Measurements from ENCODE around the gene DDX47.

DDX47 gene

DNA sequence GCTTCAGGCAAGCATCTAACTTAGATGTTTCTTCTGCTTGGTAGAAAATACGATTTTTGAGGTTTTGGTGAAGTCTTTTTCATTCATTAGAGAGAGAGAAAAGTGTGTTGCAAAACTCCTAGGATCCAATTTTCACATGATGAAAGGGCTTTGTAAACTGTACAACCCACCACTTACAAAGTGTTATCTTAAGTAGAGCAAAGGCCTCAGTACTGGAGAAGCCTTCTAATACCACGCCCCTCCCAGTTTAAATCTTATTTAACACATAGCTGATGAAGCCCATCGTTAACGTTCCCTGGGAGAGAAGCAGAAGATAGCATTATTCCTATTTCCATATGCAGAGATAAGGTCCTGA lies 26.8 kb upstream of the DDX47 start:
- Histone ChIP-seq H3K27ac (ENCODE audit: low read depth in 2 of 2, low read length in 2 of 2) (peak overlapping the region; percentile 81 to 88), H3K4me3 (ENCODE audit: low read length in 2 of 2) (peak overlapping the region; percentile 62 to 82), H3K4me1 (ENCODE audit: control insufficient read depth in 2 of 2, insufficient read depth in 2 of 2, low read length in 2 of 2) (peaks cover 16 to 22% of the 10 kb centered on the region in 2 donors)

DNA sequence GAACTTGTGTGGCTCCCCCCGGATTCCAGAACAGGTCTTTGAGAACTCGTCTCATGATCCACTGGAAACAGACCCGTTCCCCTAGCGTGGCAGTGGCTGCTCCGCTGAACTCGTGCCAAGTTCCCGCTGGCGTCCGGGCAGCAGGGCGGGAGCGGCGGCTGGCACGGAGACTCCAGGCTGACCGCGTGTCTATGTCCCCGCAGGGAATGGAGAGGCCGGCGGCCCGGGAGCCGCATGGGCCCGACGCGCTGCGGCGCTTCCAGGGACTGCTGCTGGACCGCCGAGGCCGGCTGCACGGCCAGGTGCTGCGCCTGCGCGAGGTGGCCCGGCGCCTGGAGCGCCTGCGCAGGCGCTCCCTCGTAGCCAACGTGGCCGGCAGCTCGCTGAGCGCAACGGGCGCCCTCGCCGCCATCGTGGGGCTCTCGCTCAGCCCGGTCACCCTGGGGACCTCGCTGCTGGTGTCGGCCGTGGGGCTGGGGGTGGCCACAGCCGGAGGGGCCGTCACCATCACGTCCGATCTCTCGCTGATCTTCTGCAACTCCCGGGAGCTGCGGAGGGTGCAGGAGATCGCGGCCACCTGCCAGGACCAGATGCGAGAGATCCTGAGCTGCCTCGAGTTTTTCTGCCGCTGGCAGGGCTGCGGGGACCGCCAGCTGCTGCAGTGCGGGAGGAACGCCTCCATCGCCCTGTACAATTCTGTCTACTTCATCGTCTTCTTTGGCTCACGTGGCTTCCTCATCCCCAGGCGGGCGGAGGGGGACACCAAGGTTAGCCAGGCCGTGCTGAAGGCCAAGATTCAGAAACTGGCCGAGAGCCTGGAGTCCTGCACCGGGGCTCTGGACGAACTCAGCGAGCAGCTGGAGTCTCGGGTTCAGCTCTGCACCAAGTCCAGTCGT lies 26.2 kb upstream of the DDX47 start:
- Histone ChIP-seq H3K4me1 (ENCODE audit: control insufficient read depth in 2 of 2, insufficient read depth in 2 of 2, low read length in 2 of 2) (peaks cover 16 to 27% of the 10 kb centered on the region in 2 donors), H3K9ac (ENCODE audit: low read depth in 1 of 2, low read length in 2 of 2) (peak overlapping the region; percentile 80 to 83), H3K36me3 (ENCODE audit: control insufficient read depth in 2 of 2, insufficient read depth in 2 of 2, low read length in 2 of 2) (no peaks in the 10 kb centered on the region)

More for the DNA sequence above, 26.8 kb upstream of the DDX47 start:
- H3K36me3 ChIP-seq (ENCODE audit: control insufficient read depth in 2 of 2, insufficient read depth in 2 of 2, low read length in 2 of 2): no peaks in the 10 kb centered on the region
- H3K9me3 ChIP-seq (ENCODE audit: control insufficient read depth in 2 of 2, low read length in 2 of 2): no peaks in the 10 kb centered on the region
- no peaks in the 10 kb centered on the region for H3K27me3 ChIP-seq (ENCODE audit: control insufficient read depth in 2 of 2, insufficient read depth in 2 of 2, low read length in 2 of 2)
- H3K9ac ChIP-seq (ENCODE audit: low read depth in 1 of 2, low read length in 2 of 2): peak overlapping the region; percentile 80 to 83

DNA sequence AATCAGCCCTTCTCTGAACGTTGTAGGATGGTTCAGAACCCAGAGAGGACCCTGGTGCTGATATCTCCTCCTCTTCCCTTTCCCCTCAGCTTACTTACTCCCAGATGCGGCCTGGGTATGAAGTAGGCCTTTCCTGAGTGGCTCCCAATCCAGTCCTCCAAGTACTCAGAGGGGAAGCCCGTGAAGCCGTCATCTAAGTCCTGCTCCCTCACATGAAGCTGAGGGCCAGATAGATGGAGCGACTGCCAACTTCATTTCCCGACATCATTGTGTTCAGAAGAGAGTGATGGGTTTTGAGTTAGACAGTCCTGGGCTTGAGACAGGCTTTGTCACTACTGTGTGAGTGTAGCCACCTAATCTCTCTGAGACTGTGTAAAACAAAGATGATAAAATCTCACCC lies 25.0 kb upstream of the DDX47 start:
- peaks cover 21 to 32% of the 10 kb centered on the region in 2 donors for H3K4me1 ChIP-seq (ENCODE audit: control insufficient read depth in 2 of 2, insufficient read depth in 2 of 2, low read length in 2 of 2)
- H3K27ac ChIP-seq (ENCODE audit: low read depth in 2 of 2, low read length in 2 of 2): peak overlapping the region in 1 of 2 donors; percentile 88
- no peaks in the 10 kb centered on the region for H3K27me3 ChIP-seq (ENCODE audit: control insufficient read depth in 2 of 2, insufficient read depth in 2 of 2, low read length in 2 of 2)
- H3K9ac ChIP-seq (ENCODE audit: low read depth in 1 of 2, low read length in 2 of 2): peak overlapping the region; percentile 2 to 83
- no peaks in the 10 kb centered on the region for H3K9me3 ChIP-seq (ENCODE audit: control insufficient read depth in 2 of 2, low read length in 2 of 2)
- H3K36me3 ChIP-seq (ENCODE audit: control insufficient read depth in 2 of 2, insufficient read depth in 2 of 2, low read length in 2 of 2): no peaks in the 10 kb centered on the region
- no peak overlapping the region for H3K4me3 ChIP-seq (ENCODE audit: low read length in 2 of 2)

More for the DNA sequence above, 26.2 kb upstream of the DDX47 start:
- Histone ChIP-seq H3K27ac (ENCODE audit: low read depth in 2 of 2, low read length in 2 of 2) (peak overlapping the region; percentile 81 to 88), H3K9me3 (ENCODE audit: control insufficient read depth in 2 of 2, low read length in 2 of 2) (no peaks in the 10 kb centered on the region), H3K4me3 (ENCODE audit: low read length in 2 of 2) (peak overlapping the region; percentile 62 to 82), H3K27me3 (ENCODE audit: control insufficient read depth in 2 of 2, insufficient read depth in 2 of 2, low read length in 2 of 2) (no peaks in the 10 kb centered on the region)

DNA sequence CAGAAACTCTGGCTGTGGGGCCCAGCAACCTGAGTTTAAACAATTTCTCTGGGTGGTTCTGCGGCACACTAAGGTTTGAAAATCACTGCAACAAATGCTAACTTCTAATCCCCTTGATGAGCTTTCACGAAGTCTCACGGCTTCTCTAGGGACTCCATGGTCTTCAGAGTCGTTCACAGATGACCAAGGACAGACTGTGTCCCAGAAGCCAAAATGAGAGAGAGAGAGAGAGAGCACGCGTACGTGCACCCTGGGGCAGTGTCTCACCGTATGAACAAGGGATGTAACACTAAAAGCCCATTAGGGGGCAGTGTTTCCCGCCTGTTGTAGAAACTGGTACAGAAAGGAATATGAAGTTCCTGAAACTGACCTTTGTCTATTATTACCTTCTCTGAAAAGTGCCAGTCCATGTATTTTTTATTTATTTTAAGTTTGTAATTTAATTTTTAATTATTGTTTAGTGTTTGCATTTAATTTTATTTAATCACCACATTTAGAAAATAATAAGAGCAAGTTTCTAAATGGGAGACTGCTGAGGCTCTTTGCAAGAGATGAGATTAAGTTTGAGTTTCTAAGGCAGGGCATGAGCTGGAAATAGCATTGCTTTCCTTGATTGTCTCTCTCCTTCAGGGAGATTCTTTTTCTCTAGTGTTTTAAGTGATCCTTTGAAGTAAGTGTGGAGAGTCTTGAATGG lies 24.3 kb upstream of the DDX47 start:
- H3K4me3 ChIP-seq (ENCODE audit: low read length in 2 of 2): no peak overlapping the region
- H3K27ac ChIP-seq (ENCODE audit: low read depth in 2 of 2, low read length in 2 of 2): no peak overlapping the region
- H3K9me3 ChIP-seq (ENCODE audit: control insufficient read depth in 2 of 2, low read length in 2 of 2): no peaks in the 10 kb centered on the region
- no peaks in the 10 kb centered on the region for H3K27me3 ChIP-seq (ENCODE audit: control insufficient read depth in 2 of 2, insufficient read depth in 2 of 2, low read length in 2 of 2)
- H3K9ac ChIP-seq (ENCODE audit: low read depth in 1 of 2, low read length in 2 of 2): peak overlapping the region in 1 of 2 donors; percentile 16
- H3K36me3 ChIP-seq (ENCODE audit: control insufficient read depth in 2 of 2, insufficient read depth in 2 of 2, low read length in 2 of 2): no peaks in the 10 kb centered on the region
- H3K4me1 ChIP-seq (ENCODE audit: control insufficient read depth in 2 of 2, insufficient read depth in 2 of 2, low read length in 2 of 2): peaks cover 21 to 33% of the 10 kb centered on the region in 2 donors

DNA sequence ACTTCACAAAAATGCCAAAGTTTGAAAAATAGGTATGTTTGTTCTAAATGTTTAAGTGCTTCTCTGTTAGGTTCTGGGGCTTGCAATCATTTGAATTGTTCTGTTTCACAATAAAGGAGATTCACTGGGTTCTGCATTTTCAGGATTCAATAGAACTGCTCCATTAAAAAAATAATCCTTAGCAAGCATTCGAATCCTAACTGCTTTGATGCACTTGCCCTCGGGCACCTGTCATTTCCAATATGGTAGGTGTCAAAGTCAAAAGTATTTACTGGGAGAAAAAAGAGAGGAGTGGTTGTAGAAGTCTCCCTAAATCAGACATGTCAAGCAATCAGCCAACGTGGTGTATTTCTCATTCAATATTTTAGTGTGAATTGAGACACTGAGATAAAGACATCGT lies 22.2 kb upstream of the DDX47 start:
- H3K27me3 ChIP-seq (ENCODE audit: control insufficient read depth in 2 of 2, insufficient read depth in 2 of 2, low read length in 2 of 2): no peaks in the 10 kb centered on the region
- no peaks in the 10 kb centered on the region for H3K9me3 ChIP-seq (ENCODE audit: control insufficient read depth in 2 of 2, low read length in 2 of 2)
- peaks cover 21 to 34% of the 10 kb centered on the region in 2 donors for H3K4me1 ChIP-seq (ENCODE audit: control insufficient read depth in 2 of 2, insufficient read depth in 2 of 2, low read length in 2 of 2)
- no peak overlapping the region for H3K4me3 ChIP-seq (ENCODE audit: low read length in 2 of 2)
- H3K36me3 ChIP-seq (ENCODE audit: control insufficient read depth in 2 of 2, insufficient read depth in 2 of 2, low read length in 2 of 2): no peaks in the 10 kb centered on the region
- H3K27ac ChIP-seq (ENCODE audit: low read depth in 2 of 2, low read length in 2 of 2): no peak overlapping the region
- no peak overlapping the region for H3K9ac ChIP-seq (ENCODE audit: low read depth in 1 of 2, low read length in 2 of 2)

DNA sequence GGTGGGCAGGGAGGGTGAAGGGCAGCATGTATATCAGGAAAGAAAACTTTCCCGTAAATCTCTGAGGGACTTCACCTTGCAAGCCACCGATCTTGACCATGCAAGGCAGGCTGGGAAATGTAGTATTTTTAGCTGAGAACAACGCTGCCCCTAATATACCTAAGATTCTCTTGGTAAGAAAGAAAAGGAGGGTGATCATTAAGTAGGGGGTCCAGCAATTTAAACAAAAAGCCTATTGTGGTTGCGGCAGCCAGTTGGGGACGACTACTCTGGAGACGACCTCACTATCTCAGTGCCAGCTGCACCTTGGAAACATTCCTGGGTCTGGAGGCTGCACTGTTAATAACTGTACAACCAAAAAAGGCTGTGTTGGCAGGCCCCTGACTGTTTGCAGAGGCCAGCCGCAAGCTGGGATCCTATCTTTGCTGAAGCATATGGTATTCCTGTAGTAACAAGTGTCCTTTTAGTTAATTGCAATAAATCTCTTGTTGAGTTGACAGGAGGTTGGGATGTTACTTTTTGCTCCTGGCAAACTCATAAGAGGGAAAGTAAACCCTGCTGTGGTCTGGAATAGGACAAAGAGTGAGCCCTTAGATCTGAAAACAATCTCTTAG lies 21.3 kb upstream of the DDX47 start:
- H3K36me3 ChIP-seq (ENCODE audit: control insufficient read depth in 2 of 2, insufficient read depth in 2 of 2, low read length in 2 of 2): no peaks in the 10 kb centered on the region
- peak overlapping the region; percentile 2 to 12 for H3K4me3 ChIP-seq (ENCODE audit: low read length in 2 of 2)
- no peaks in the 10 kb centered on the region for H3K9me3 ChIP-seq (ENCODE audit: control insufficient read depth in 2 of 2, low read length in 2 of 2)
- H3K27ac ChIP-seq (ENCODE audit: low read depth in 2 of 2, low read length in 2 of 2): no peak overlapping the region
- H3K27me3 ChIP-seq (ENCODE audit: control insufficient read depth in 2 of 2, insufficient read depth in 2 of 2, low read length in 2 of 2): no peaks in the 10 kb centered on the region
- peaks cover 18 to 34% of the 10 kb centered on the region in 2 donors for H3K4me1 ChIP-seq (ENCODE audit: control insufficient read depth in 2 of 2, insufficient read depth in 2 of 2, low read length in 2 of 2)
- H3K9ac ChIP-seq (ENCODE audit: low read depth in 1 of 2, low read length in 2 of 2): peak overlapping the region in 1 of 2 donors; percentile 0

DNA sequence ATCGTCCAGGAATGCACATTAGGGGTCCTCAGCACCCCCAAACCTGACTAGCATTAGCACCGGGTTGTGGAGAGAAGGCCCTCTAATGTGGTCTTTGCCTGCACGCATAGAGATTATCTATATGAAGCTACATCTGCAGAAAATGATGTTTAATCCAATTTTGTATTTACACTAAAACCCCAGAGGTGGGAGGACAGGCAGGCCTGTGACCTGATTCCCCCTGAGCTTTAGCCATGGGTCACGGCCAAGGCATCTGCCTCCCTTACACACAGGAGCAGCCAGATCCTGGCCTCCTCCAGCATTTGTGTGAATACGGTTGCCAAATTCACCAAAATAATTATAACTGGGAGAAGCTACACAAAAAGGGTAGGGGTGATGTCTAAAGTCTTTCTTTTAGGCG lies 20.7 kb upstream of the DDX47 start:
- H3K27ac ChIP-seq (ENCODE audit: low read depth in 2 of 2, low read length in 2 of 2): no peak overlapping the region
- no peaks in the 10 kb centered on the region for H3K36me3 ChIP-seq (ENCODE audit: control insufficient read depth in 2 of 2, insufficient read depth in 2 of 2, low read length in 2 of 2)
- no peaks in the 10 kb centered on the region for H3K9me3 ChIP-seq (ENCODE audit: control insufficient read depth in 2 of 2, low read length in 2 of 2)
- H3K4me3 ChIP-seq (ENCODE audit: low read length in 2 of 2): no peak overlapping the region
- H3K9ac ChIP-seq (ENCODE audit: low read depth in 1 of 2, low read length in 2 of 2): no peak overlapping the region
- peaks cover 13 to 29% of the 10 kb centered on the region in 2 donors for H3K4me1 ChIP-seq (ENCODE audit: control insufficient read depth in 2 of 2, insufficient read depth in 2 of 2, low read length in 2 of 2)
- H3K27me3 ChIP-seq (ENCODE audit: control insufficient read depth in 2 of 2, insufficient read depth in 2 of 2, low read length in 2 of 2): no peaks in the 10 kb centered on the region

DNA sequence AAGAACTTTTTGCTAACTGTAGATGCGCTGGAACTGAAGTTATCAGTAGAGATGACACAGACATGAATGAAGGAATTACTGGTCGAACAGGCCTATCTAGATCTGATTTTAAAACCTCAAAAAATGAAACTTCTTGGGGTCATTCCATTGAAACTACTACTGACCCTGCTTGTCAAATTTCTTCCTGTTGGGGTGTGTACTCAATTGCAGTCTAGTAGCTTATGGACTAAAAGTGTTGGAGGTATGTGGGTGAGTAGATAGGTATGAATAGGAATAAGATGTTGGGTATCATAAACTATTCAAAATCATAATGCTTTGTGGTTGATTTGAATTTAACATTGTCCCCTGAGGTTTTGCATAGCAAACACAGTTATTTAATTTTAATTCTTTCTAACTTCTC lies 18.5 kb upstream of the DDX47 start:
- no peak overlapping the region for H3K4me3 ChIP-seq (ENCODE audit: low read length in 2 of 2)
- peaks cover 5 to 12% of the 10 kb centered on the region in 2 donors for H3K4me1 ChIP-seq (ENCODE audit: control insufficient read depth in 2 of 2, insufficient read depth in 2 of 2, low read length in 2 of 2)
- no peaks in the 10 kb centered on the region for H3K36me3 ChIP-seq (ENCODE audit: control insufficient read depth in 2 of 2, insufficient read depth in 2 of 2, low read length in 2 of 2)
- no peaks in the 10 kb centered on the region for H3K27me3 ChIP-seq (ENCODE audit: control insufficient read depth in 2 of 2, insufficient read depth in 2 of 2, low read length in 2 of 2)
- H3K27ac ChIP-seq (ENCODE audit: low read depth in 2 of 2, low read length in 2 of 2): no peak overlapping the region
- no peaks in the 10 kb centered on the region for H3K9me3 ChIP-seq (ENCODE audit: control insufficient read depth in 2 of 2, low read length in 2 of 2)
- H3K9ac ChIP-seq (ENCODE audit: low read depth in 1 of 2, low read length in 2 of 2): no peak overlapping the region

DNA sequence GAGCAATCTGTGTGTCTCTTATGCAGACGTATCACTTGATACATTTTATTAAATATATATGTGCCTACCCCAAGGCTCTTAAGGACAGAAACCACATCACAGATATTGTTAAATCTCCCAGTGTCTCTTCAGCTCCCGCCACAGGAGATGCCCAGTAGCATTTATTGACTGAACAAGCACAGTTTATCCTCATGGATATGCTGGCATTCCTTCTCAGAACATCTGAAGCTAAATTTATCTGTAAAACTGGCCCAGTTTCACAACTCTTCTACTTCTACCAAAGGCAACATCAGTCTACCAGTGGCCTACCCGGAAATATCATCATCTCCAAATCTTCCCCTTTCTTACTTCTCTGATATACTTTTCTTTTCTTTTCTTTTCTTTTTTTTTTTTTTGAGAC lies 17.0 kb upstream of the DDX47 start:
- Histone ChIP-seq H3K9ac (ENCODE audit: low read depth in 1 of 2, low read length in 2 of 2) (no peak overlapping the region), H3K27ac (ENCODE audit: low read depth in 2 of 2, low read length in 2 of 2) (no peak overlapping the region), H3K36me3 (ENCODE audit: control insufficient read depth in 2 of 2, insufficient read depth in 2 of 2, low read length in 2 of 2) (no peaks in the 10 kb centered on the region), H3K27me3 (ENCODE audit: control insufficient read depth in 2 of 2, insufficient read depth in 2 of 2, low read length in 2 of 2) (no peaks in the 10 kb centered on the region), H3K4me1 (ENCODE audit: control insufficient read depth in 2 of 2, insufficient read depth in 2 of 2, low read length in 2 of 2) (peaks cover 5 to 12% of the 10 kb centered on the region in 2 donors), H3K9me3 (ENCODE audit: control insufficient read depth in 2 of 2, low read length in 2 of 2) (no peaks in the 10 kb centered on the region), H3K4me3 (ENCODE audit: low read length in 2 of 2) (no peak overlapping the region)
